GM11168 (cell line): ENCODE data around the gene STIM2.
"Not testable (repeated sequence)": the region's sequence is repeated elsewhere in the genome, so short reads cannot be mapped to it uniquely, and the experiment has no call there.

ENCODE experiments used
- in situ Hi-C: fragments of 300-500 bp; cut with MboI; formaldehyde crosslinking; loops from one replicate; pipeline ENCODE4 v1.12.0; 2022; ENCODE audit warnings: low sequenced_read_pairs; ENCODE audit not compliant: unreplicated experiment

Gene STIM2

GRCh38 chr4:27017623-27018022, 157.0 kb downstream of the STIM2 start:
- in situ Hi-C loops: loop anchor here (10.0 kb wide), 1 partner anchor 553 kb away; no protein-coding TSS in a partner anchor

- in situ Hi-C loops: loop anchor here (10.0 kb wide), 1 partner anchor 553 kb away; no protein-coding TSS in a partner anchor
Measured at GRCh38 chr4:27018076-27018475, 157.4 kb downstream of the STIM2 start.

DNA sequence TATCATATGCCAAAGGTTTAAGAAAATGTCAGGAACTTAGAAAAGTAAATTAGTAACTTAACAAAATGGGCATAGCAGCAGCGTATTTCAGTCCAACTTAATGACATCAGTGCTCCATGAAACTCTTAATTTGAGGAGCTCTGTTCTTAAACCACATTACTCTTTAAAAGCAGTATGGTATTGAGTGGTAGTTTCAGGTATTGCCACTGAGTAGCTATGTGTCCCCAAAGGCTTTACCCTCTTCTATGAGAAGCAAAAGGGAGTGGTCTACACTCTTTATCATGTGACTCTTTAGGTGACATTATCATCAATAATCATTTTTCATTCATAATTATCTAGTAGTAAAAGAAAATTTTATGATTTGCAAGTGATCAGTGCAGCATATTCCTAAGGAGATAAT, 158.3 kb downstream of the STIM2 start:
- in situ Hi-C loops: loop anchor here (10.0 kb wide), 1 partner anchor 554 kb away; no protein-coding TSS in a partner anchor

- in situ Hi-C loops: loop anchor here (10.0 kb wide), 1 partner anchor 555 kb away; no protein-coding TSS in a partner anchor
Measured at GRCh38 chr4:27019766-27020165, 159.1 kb downstream of the STIM2 start.

- in situ Hi-C loops: no loop called here
Measured at GRCh38 chr4:27020203-27020602, 159.6 kb downstream of the STIM2 start.

DNA sequence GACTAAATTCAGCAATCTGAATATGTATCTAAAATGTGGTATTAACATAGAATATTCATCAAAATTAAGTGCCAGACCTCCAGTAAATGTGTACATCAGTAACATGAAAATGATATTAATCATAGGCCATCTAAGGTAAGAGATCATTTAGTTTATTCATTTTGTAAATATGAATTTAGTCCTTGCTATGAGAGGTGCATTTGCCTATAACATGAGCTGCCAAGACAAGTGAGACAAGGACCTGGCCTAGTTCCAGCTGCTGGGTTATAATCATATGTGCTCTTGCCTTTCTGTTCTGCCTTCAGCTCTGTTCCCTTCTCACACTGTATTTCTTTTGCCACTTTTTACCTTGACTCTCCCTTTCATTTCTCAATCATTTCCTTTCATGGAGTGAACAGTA, 160.0 kb downstream of the STIM2 start:
- in situ Hi-C loops: no loop called here

GRCh38 chr4:27022963-27023362, 162.3 kb downstream of the STIM2 start:
- in situ Hi-C loops: no loop called here

DNA sequence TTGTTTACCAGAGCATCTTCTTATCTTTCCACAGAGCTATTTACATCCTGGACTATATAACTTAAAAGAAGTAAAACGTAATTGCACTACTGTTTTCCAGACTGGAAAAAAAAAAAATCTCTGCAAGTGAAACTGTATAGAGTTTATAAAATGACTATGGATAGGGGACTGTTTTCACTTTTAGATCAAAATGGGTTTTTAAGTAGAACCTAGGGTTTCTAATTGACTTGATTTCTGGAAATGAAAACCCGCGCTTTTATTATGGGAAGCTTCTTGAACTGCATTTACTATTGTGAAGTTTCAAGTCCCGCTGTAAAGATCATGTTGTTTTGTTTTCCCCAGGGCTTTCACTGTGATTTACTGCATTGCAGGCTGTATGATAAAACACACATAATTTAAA, 162.7 kb downstream of the STIM2 start:
- in situ Hi-C loops: no loop called here

GRCh38 chr4:27024805-27025204, 164.2 kb downstream of the STIM2 start:
- in situ Hi-C loops: no loop called here

GRCh38 chr4:27027428-27027827, 166.8 kb downstream of the STIM2 start:
- in situ Hi-C loops: no loop called here

GRCh38 chr4:27035127-27035526, 174.5 kb downstream of the STIM2 start:
- in situ Hi-C loops: not testable (repeated sequence)

GRCh38 chr4:27040356-27040755, 179.7 kb downstream of the STIM2 start:
- in situ Hi-C loops: no loop called here

GRCh38 chr4:27042411-27042810, 181.8 kb downstream of the STIM2 start:
- in situ Hi-C loops: no loop called here

GRCh38 chr4:27043200-27043599, 182.6 kb downstream of the STIM2 start:
- in situ Hi-C loops: no loop called here

DNA sequence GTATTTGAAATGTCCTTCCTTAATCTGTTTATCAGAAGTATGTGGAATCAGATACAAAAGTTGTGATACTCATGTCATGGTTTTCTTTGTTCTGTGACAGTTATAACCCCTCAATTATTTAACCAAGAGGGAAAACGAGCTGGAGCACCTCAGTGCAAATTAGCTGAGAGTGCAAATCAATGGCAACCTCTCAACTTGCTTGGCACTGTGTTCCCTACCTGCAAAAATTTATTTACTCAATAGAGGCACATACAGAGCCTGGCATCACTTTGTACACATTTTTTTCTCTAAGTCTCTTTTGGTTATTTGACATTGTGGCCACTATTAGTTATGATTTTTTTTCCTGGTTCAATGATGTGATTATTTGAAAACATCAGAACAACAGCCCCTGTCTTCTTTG, 186.2 kb downstream of the STIM2 start:
- in situ Hi-C loops: no loop called here

GRCh38 chr4:27048429-27049238, 188.0 kb downstream of the STIM2 start:
- in situ Hi-C loops: no loop called here

- in situ Hi-C loops: no loop called here
Measured at GRCh38 chr4:27049239-27049829, 188.7 kb downstream of the STIM2 start.

- in situ Hi-C loops: loop anchor here (25.0 kb wide), 1 partner anchor 262 kb away; no protein-coding TSS in a partner anchor
Measured at GRCh38 chr4:27050731-27051130, 190.1 kb downstream of the STIM2 start.

GRCh38 chr4:27055221-27055760, 194.7 kb downstream of the STIM2 start:
- in situ Hi-C loops: loop anchor here (25.0 kb wide), 1 partner anchor 257 kb away; no protein-coding TSS in a partner anchor

DNA sequence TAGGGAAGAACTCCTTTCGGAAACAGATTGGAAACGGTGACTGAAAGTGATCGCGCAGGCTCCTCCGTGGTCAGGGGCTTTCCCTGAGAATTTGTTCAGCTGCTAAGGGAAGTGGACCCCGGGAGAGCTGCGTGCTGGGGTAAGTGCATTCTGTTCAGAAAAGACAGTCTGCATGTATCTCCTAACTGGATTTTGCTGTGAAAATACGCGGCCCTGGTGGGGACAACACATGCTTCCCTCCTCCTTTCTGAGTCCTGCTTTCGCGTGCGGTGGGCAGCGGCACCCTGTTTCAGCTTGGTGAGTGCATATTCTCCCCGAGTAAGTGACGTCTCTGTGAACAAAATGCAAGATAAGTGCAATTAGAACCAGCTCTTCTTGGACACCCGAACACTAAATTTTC, 195.6 kb downstream of the STIM2 start:
- in situ Hi-C loops: loop anchor here (25.0 kb wide), 1 partner anchor 256 kb away; no protein-coding TSS in a partner anchor

GRCh38 chr4:27057053-27057452, 196.4 kb downstream of the STIM2 start:
- in situ Hi-C loops: loop anchor here (25.0 kb wide), 1 partner anchor 255 kb away; no protein-coding TSS in a partner anchor
